ENCODE results near the gene GLCE.

Gene GLCE

DNA sequence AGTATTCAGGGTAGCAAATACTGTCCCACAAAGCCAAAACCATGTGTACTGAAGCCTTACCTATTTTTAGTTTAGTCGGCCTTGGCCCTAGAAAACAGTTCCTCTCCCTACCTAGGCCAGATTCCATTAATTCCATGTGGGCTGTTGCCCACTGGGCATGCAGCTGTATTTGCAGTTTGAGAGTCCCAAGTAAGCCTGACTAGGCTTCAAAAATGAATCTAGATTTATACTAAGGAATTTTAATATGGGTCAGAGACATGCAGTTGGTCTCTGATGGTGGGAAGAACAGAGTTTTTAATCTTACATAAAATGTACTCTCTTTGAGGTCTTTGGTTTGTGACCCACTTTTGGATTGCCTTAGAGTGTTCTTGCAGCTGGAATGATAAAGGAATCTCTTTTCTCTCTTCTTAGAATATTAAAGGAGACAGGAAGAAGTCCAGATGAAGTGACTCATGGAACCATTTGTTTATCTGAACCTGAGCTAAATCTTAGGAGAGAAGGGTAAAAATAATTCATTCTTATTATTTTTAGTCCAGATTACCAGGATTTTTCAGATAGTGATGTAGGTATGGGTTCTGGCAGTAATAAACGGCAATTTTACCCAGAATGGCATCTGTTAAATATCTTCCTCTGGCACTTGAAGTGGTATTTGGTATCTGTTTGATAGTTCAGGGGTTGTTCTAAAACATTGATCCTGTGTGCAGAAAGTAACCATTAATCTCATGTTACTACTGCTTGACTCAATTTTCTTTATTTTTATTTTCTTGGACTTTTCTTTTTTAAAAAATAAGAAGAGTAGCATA lies 33.8 kb downstream of the GLCE start:
- Histone ChIP-seq H3K36me3 (ENCODE audit: insufficient read depth, low read length) (no peaks in the 10 kb centered on the region), H3K4me1 (ENCODE audit: insufficient read depth, low read length, severe bottlenecking) (no peaks in the 10 kb centered on the region), H3K9me3 (ENCODE audit: low read length) (no peaks in the 10 kb centered on the region), H3K27me3 (ENCODE audit: insufficient read depth, low read length) (no peaks in the 10 kb centered on the region), H3K9me2 (ENCODE audit: low read depth, low read length) (no peaks in the 10 kb centered on the region), H3K79me2 (ENCODE audit: insufficient read depth, low read length) (no peaks in the 10 kb centered on the region), H4K20me1 (ENCODE audit: insufficient read depth, low read length) (no peaks in the 10 kb centered on the region), H3F3A (ENCODE audit: insufficient read depth, low read length) (no peaks in the 10 kb centered on the region), H3K9ac (ENCODE audit: low read length) (no peak overlapping the region), H2AFZ (ENCODE audit: low read length) (no peak overlapping the region), H3K4me3 (ENCODE audit: low read depth, low read length, poor library complexity, severe bottlenecking) (no peak overlapping the region), H3K4me2 (ENCODE audit: low read length) (no peak overlapping the region), H3K27ac (ENCODE audit: low read depth, low read length, poor library complexity, severe bottlenecking) (no peak overlapping the region)
- TF ChIP-seq CTCF (IDR thresholded peaks at IDR 0.05; ENCODE audit: low read length) = no peak
- no peak for TF ChIP-seq EZH2 (IDR thresholded peaks at IDR 0.05; ENCODE audit: borderline replicate concordance, low read length)

GRCh38 chr15:69194854-69195253 lies 34.4 kb downstream of the GLCE start:
- Histone ChIP-seq H3K36me3 (ENCODE audit: insufficient read depth, low read length) (no peaks in the 10 kb centered on the region), H3K4me2 (ENCODE audit: low read length) (no peak overlapping the region), H3K9me2 (ENCODE audit: low read depth, low read length) (no peaks in the 10 kb centered on the region), H3F3A (ENCODE audit: insufficient read depth, low read length) (no peaks in the 10 kb centered on the region), H4K20me1 (ENCODE audit: insufficient read depth, low read length) (no peaks in the 10 kb centered on the region), H3K9ac (ENCODE audit: low read length) (no peak overlapping the region), H3K79me2 (ENCODE audit: insufficient read depth, low read length) (no peaks in the 10 kb centered on the region), H3K4me3 (ENCODE audit: low read depth, low read length, poor library complexity, severe bottlenecking) (no peak overlapping the region), H3K27ac (ENCODE audit: low read depth, low read length, poor library complexity, severe bottlenecking) (no peak overlapping the region), H3K9me3 (ENCODE audit: low read length) (no peaks in the 10 kb centered on the region), H3K4me1 (ENCODE audit: insufficient read depth, low read length, severe bottlenecking) (no peaks in the 10 kb centered on the region), H3K27me3 (ENCODE audit: insufficient read depth, low read length) (no peaks in the 10 kb centered on the region), H2AFZ (ENCODE audit: low read length) (no peak overlapping the region)
- TF ChIP-seq CTCF (IDR thresholded peaks at IDR 0.05; ENCODE audit: low read length) = no peak
- no peak for TF ChIP-seq EZH2 (IDR thresholded peaks at IDR 0.05; ENCODE audit: borderline replicate concordance, low read length)

GRCh38 chr15:69200832-69201745 lies 40.7 kb downstream of the GLCE start:
- Histone ChIP-seq H3K4me2 (ENCODE audit: low read length) (no peak overlapping the region), H3K9ac (ENCODE audit: low read length) (no peak overlapping the region), H3K27me3 (ENCODE audit: insufficient read depth, low read length) (no peaks in the 10 kb centered on the region), H3K4me1 (ENCODE audit: insufficient read depth, low read length, severe bottlenecking) (no peaks in the 10 kb centered on the region), H3K79me2 (ENCODE audit: insufficient read depth, low read length) (no peaks in the 10 kb centered on the region), H3K9me2 (ENCODE audit: low read depth, low read length) (no peaks in the 10 kb centered on the region), H3K36me3 (ENCODE audit: insufficient read depth, low read length) (no peaks in the 10 kb centered on the region), H2AFZ (ENCODE audit: low read length) (no peak overlapping the region), H3K27ac (ENCODE audit: low read depth, low read length, poor library complexity, severe bottlenecking) (no peak overlapping the region), H3K4me3 (ENCODE audit: low read depth, low read length, poor library complexity, severe bottlenecking) (no peak overlapping the region), H4K20me1 (ENCODE audit: insufficient read depth, low read length) (no peaks in the 10 kb centered on the region), H3K9me3 (ENCODE audit: low read length) (no peaks in the 10 kb centered on the region), H3F3A (ENCODE audit: insufficient read depth, low read length) (no peaks in the 10 kb centered on the region)
- TF ChIP-seq CTCF (IDR thresholded peaks at IDR 0.05; ENCODE audit: low read length) (no peak), EZH2 (IDR thresholded peaks at IDR 0.05; ENCODE audit: borderline replicate concordance, low read length) (no peak)
